NCI-H524 (cell line): ENCODE measurements around the gene CAMK1.

Experiments used
- DNase-seq, 2 experiments: peaks; one replicate each; lab custom pipeline; 2025; lab: John Stamatoyannopoulos, UW

CAMK1 gene

GRCh38 chr3:9710174-9710739, 59.5 kb downstream of the CAMK1 start:
- no peak for DNase-seq
